Measurements from ENCODE around the gene CATSPER1. TPM values are rescaled to one million over a fixed set of nuclear protein-coding genes. Genes with fewer than 3 reads are reported as not detected.
"Not testable (repeated sequence)": the region's sequence is repeated elsewhere in the genome, so short reads cannot be mapped to it uniquely, and the experiment has no call there.

CATSPER1 gene
- total RNA-seq, 2 experiments from 2014 or later, result 0.33 to 0.58 TPM

DNA sequence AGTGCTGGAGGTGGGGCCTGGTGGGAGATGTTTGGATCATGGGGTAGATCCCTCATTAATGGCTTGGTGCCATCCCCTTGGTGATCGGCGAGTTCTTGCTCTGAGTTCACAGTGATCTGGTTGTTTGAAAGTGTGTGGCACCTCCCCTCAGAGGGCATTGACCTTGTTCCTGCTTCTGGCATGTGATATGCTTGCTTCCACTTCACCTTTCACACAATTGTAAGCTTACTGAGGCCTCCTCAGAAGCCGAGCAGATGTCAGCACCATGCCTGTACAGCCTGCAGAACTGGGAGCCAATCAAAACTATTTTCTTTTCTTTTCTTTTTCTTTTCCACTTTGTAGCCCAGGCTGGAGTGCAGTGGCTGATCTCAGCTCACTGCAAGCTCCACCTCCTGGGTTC lies 11.0 kb upstream of the CATSPER1 start:
- no peaks in the 10 kb centered on the region for H3K4me1 Mint-ChIP-seq
- H3K27me3 Mint-ChIP-seq, result peaks cover 12% of the 10 kb centered on the region
- ChIA-PET CTCF (interaction anchor here (1.2 to 1.4 kb wide), 2 partner anchors 15 to 32 kb away, joined by 4 to 6 read pairs; no protein-coding TSS in a partner anchor), POLR2A (no interaction called here)
- H3K4me3 Mint-ChIP-seq, result no peak overlapping the region
- no peaks in the 10 kb centered on the region for H3K36me3 Mint-ChIP-seq (ENCODE audit: low read depth)
- H3K9me3 Mint-ChIP-seq, result no peaks in the 10 kb centered on the region
- DNase-seq, result no peak
- H3K27ac Mint-ChIP-seq, result no peak overlapping the region

DNA sequence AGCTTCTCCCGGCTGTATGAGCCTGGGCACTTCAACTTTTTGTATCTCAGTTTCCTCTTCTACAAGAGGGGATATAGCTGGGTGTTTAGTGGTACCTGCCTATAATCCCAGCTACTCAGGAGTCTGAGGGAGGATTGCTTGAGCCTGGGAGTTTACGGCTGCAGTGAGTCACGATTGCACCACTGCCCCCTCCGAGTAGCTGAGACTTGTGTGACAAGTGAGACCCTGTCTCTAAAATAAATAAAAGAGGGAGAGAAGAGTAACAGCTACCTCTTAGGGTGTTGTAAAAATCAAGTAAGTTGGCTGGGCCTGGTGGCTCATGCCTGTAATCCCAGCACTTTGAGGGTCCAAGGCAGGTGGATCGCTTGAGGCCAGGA lies 10.0 kb upstream of the CATSPER1 start:
- Mint-ChIP-seq H3K27ac (no peak overlapping the region), H3K27me3 (peaks cover 12% of the 10 kb centered on the region)
- CTCF ChIA-PET, result interaction anchor here (1.0 to 2.1 kb wide), 2 partner anchors 9 to 14 kb away, joined by 6 to 20 read pairs; no protein-coding TSS in a partner anchor

DNA sequence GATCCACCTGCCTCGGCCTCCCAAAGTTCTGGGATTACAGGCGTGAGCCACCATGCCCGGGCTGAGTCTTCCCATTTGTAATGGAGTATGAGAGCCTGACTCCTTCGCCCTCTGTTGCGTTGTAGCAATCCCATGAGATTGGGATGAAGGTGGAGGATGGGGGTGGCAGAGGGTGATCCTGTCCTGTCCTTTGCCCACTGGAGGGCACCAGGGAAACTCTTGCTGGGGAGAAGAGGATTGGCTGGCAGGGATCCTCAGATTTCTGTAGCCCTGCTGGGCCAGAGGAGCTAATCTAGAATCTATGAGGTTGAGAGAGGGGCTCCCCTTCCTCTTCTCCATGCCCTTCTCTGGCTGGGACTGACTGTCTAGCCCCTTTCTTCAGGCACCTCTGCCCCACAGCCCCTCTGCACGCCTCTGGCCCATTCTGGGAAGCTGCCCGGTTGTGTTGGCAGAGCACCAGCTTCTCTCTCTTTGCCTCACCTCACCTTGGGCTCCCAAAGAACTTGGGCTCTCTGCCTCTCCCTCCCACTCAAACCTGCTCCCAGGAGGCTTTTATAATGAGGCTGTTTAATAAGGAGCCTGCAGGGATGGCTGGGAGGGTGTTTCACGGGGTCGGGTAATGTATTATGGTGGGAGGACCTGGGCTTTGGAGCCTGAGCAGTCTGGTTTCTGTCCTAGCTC lies 9.5 kb upstream of the CATSPER1 start:
- ChIA-PET CTCF (interaction anchor here (1.0 to 2.1 kb wide), 2 partner anchors 10 to 14 kb away, joined by 6 to 20 read pairs; no protein-coding TSS in a partner anchor), POLR2A (interaction anchor here (1.1 to 1.6 kb wide), 2 partner anchors 13 to 16 kb away, joined by 4 read pairs; partner anchors contain the start of gene SF3B2)
- no peaks in the 10 kb centered on the region for H3K4me1 Mint-ChIP-seq
- H3K4me3 Mint-ChIP-seq, result no peak overlapping the region
- peaks cover 12% of the 10 kb centered on the region for H3K27me3 Mint-ChIP-seq
- no peak overlapping the region for H3K27ac Mint-ChIP-seq
- no peaks in the 10 kb centered on the region for H3K9me3 Mint-ChIP-seq
- no peak for DNase-seq
- no peaks in the 10 kb centered on the region for H3K36me3 Mint-ChIP-seq (ENCODE audit: low read depth)

More for the DNA sequence above, 10.0 kb upstream of the CATSPER1 start:
- DNase-seq, result no peak
- Mint-ChIP-seq H3K9me3 (no peaks in the 10 kb centered on the region), H3K4me3 (no peak overlapping the region), H3K4me1 (no peaks in the 10 kb centered on the region), H3K36me3 (ENCODE audit: low read depth) (no peaks in the 10 kb centered on the region)
- POLR2A ChIA-PET, result interaction anchor here (1.1 to 1.6 kb wide), 2 partner anchors 14 to 16 kb away, joined by 4 read pairs; partner anchors contain the start of gene SF3B2

- H3K4me3 Mint-ChIP-seq, result no peak overlapping the region
- H3K27me3 Mint-ChIP-seq, result peaks cover 8% of the 10 kb centered on the region
- H3K36me3 Mint-ChIP-seq (ENCODE audit: low read depth), result no peaks in the 10 kb centered on the region
- POLR2A ChIA-PET, result no interaction called here
- H3K4me1 Mint-ChIP-seq, result no peaks in the 10 kb centered on the region
- CTCF ChIA-PET, result interaction anchor here (0.7 kb wide), 2 partner anchors 767 to 1318 kb away, joined by 3 to 7 read pairs; no protein-coding TSS in a partner anchor
- H3K9me3 Mint-ChIP-seq, result no peaks in the 10 kb centered on the region
- H3K27ac Mint-ChIP-seq, result no peak overlapping the region
- DNase-seq, result no peak
These were observed 6.9 kb upstream of the CATSPER1 start for GRCh38 chr11:66032957-66033735.

- DNase-seq; H3K4me3 Mint-ChIP-seq; H3K9me3 Mint-ChIP-seq; H3K27ac Mint-ChIP-seq; H3K36me3 Mint-ChIP-seq (ENCODE audit: low read depth): not testable (repeated sequence)
- Mint-ChIP-seq H3K27me3 (peaks cover 11% of the 10 kb centered on the region), H3K4me1 (peaks cover 21% of the 10 kb centered on the region)
- CTCF ChIA-PET, result interaction anchor here (0.7 to 2.6 kb wide), 15 partner anchors 8 to 352 kb away, joined by 3 to 26 read pairs (median 6); partner anchors contain the start of genes BANF1, CCDC85B, EIF1AD and KAT5
- POLR2A ChIA-PET, result interaction anchor here (0.8 to 2.3 kb wide), 3 partner anchors 11 to 311 kb away, joined by 3 to 9 read pairs (median 4); partner anchors contain the start of genes CST6 and KAT5
These were observed 3.2 kb downstream of the CATSPER1 start for GRCh38 chr11:66023186-66023440.

DNA sequence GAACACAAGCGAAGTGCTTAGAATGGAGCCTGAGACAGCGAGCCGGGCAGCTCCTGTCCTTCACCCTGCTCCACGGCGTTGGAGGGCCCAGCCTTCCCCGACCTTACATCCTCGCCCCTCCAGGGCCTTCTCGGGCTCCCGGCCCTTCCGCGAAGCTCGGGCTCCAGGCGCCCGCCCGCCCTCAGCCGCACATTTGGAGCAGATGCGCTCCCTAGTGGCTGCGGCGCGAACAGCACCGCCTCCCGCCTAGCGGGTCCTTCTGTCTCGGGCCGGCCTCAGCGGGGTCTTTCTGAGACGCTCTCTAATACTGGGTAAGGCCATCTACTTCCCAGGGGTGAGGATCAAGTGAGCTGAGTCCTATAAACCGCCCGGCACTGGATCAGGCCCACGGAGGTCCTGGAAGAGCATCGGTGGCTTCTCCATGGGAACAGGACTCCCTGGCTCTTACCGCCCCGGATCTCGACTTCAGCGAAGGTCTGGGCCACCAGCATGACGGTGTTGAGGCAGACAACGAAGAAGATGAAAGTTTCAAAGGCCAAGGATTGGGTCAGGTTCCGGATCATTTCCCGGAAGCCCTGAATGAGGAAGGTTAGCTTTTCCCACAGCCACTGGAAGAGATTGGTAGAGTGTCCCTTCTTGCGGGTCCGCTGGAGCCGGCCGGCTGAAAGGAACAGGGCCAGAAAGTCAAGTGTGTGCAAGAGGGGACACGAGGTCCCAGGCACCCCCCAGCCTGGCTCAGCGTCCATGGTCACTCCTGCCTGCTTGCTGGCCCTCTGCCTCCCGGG lies 3.7 kb downstream of the CATSPER1 start:
- Mint-ChIP-seq H3K4me3 (no peak overlapping the region), H3K36me3 (ENCODE audit: low read depth) (no peaks in the 10 kb centered on the region), H3K4me1 (peaks cover 21% of the 10 kb centered on the region), H3K27ac (no peak overlapping the region), H3K27me3 (peaks cover 9% of the 10 kb centered on the region), H3K9me3 (no peaks in the 10 kb centered on the region)
- peak; percentile 80 for DNase-seq
- ChIA-PET POLR2A (interaction anchor here (0.6 to 2.3 kb wide), 9 partner anchors 11 to 311 kb away, joined by 3 to 9 read pairs (median 4); partner anchors contain the start of genes BANF1, CCDC85B, CST6 and EIF1AD), CTCF (interaction anchor here (0.5 to 2.6 kb wide), 37 partner anchors 9 to 384 kb away, joined by 3 to 26 read pairs (median 4); partner anchors contain the start of genes BANF1, CCDC85B, CST6 and EIF1AD)

DNA sequence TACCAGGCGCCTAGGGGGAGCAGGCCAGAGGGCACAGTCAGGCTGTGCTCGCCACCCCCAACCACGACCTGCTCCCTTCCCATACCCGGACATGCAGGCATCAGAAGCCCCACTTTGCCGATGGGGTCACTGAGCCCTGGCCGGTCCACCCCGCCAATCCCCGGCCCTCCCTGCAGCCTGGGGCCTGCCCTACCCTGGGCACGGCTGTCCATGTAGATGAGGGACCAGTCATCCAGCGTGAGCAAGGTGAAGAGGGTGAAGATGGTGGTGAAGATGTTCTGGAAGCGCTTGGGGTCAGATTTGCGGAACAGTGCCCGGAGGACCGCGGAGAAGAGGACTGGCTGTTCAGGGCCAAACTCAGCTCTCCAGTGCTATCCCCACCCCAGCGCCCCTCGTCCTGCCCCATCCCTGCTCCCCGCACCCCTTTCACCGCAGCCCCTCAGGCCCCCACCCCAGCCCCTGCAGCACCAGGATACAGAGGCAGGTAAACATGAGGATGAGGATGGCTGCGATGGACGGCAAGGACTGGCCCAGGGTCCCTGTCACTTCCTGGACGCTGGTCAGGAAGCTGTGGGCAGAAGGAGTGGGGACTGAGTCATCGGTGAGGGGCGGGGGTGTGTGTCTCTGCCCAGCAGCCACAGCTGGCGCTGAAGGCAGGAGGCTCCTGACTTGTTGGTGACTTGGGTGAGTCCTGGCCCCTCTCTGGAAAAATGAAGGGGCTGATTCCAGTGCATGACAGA lies 5.5 kb downstream of the CATSPER1 start:
- ChIA-PET CTCF (interaction anchor here (1.5 to 2.6 kb wide), 2 partner anchors 24 kb away, joined by 4 to 26 read pairs; no protein-coding TSS in a partner anchor), POLR2A (interaction anchor here (1.7 kb wide), 1 partner anchor 12 kb away, joined by 6 read pairs; no protein-coding TSS in a partner anchor)
- peak; percentile 61 for DNase-seq
- H3K36me3 Mint-ChIP-seq (ENCODE audit: low read depth), result no peaks in the 10 kb centered on the region
- H3K9me3 Mint-ChIP-seq, result no peaks in the 10 kb centered on the region
- no peak overlapping the region for H3K27ac Mint-ChIP-seq
- H3K27me3 Mint-ChIP-seq, result peaks cover 9% of the 10 kb centered on the region
- H3K4me3 Mint-ChIP-seq, result no peak overlapping the region
- H3K4me1 Mint-ChIP-seq, result peaks cover 21% of the 10 kb centered on the region

DNA sequence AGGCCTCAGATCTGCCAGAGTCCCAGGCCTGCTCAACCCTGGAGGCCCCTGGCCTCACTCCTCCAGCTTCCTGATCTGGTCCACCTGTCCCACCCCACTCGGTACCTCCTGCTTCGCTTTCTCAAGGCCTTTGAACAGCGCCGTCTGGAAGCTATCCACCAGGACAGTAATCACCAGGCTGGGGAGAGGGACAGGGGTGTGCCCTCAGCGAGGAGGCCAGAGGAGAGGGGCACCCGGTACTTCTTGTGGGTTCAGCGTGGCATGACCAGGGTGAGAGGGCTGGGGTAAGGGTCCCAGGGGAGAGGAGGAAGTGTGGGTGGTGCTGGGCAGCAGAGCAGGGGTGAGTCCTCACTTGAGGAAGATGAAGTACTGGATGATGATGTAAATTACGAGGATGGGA lies 6.1 kb downstream of the CATSPER1 start:
- Mint-ChIP-seq H3K4me1 (peaks cover 21% of the 10 kb centered on the region), H3K27ac (no peak overlapping the region), H3K27me3 (peaks cover 9% of the 10 kb centered on the region), H3K9me3 (no peaks in the 10 kb centered on the region), H3K4me3 (no peak overlapping the region), H3K36me3 (ENCODE audit: low read depth) (no peaks in the 10 kb centered on the region)
- POLR2A ChIA-PET, result no interaction called here
- CTCF ChIA-PET, result interaction anchor here (1.5 kb wide), 1 partner anchor 25 kb away, joined by 4 read pairs; no protein-coding TSS in a partner anchor
- no peak for DNase-seq

- Mint-ChIP-seq H3K9me3 (no peaks in the 10 kb centered on the region), H3K27me3 (peaks cover 9% of the 10 kb centered on the region), H3K4me3 (no peak overlapping the region), H3K36me3 (ENCODE audit: low read depth) (no peaks in the 10 kb centered on the region), H3K4me1 (peaks cover 16% of the 10 kb centered on the region), H3K27ac (no peak overlapping the region)
- DNase-seq, result no peak
- ChIA-PET POLR2A (no interaction called here), CTCF (interaction anchor here (1.0 to 1.1 kb wide), 2 partner anchors 8 to 27 kb away, joined by 3 read pairs; no protein-coding TSS in a partner anchor)
These were observed 9.0 kb downstream of the CATSPER1 start for GRCh38 chr11:66017321-66017720.

DNA sequence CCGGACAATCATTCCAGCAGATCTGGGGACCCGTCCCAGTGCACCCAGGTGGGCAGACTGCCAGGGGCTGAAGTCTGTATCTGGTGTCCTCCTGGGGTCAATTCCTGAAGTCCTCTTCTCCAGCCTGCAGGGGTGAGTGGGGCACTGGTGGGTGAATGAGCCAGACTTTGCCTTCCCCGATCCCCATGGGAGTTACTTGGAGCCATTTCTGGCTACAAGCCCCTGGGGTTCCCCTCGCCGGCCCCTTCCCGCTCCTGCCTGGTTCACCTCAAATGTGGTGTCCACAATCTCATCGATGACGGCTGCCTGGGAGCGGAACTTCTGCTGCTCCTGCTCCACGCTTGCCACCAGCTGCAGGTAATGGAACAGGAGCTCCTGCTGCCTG lies 9.5 kb downstream of the CATSPER1 start:
- Mint-ChIP-seq H3K9me3 (no peaks in the 10 kb centered on the region), H3K27me3 (peaks cover 12% of the 10 kb centered on the region), H3K27ac (no peak overlapping the region), H3K4me3 (no peak overlapping the region), H3K36me3 (ENCODE audit: low read depth) (no peaks in the 10 kb centered on the region), H3K4me1 (peaks cover 14% of the 10 kb centered on the region)
- DNase-seq, result no peak
- ChIA-PET CTCF (no interaction called here), POLR2A (interaction anchor here (1.1 kb wide), 1 partner anchor 14 kb away, joined by 3 read pairs; the partner anchor contains the start of gene BANF1)

GRCh38 chr11:66015936-66016792 lies 10.1 kb downstream of the CATSPER1 start:
- Mint-ChIP-seq H3K27ac (no peak overlapping the region), H3K27me3 (peaks cover 17% of the 10 kb centered on the region), H3K9me3 (no peaks in the 10 kb centered on the region), H3K4me3 (no peak overlapping the region), H3K4me1 (peaks cover 8% of the 10 kb centered on the region), H3K36me3 (ENCODE audit: low read depth) (no peaks in the 10 kb centered on the region)
- ChIA-PET CTCF (no interaction called here), POLR2A (interaction anchor here (1.1 kb wide), 1 partner anchor 13 kb away, joined by 3 read pairs; the partner anchor contains the start of gene BANF1)
- no peak for DNase-seq

Measured in activated CD4-positive, alpha-beta memory T cell treated with anti-CD3 and anti-CD28 coated beads, Interleukin-2, amount 10 ng/mL, durations not matched to agents 7 days and 5 days (primary cell).